Neural cell (in vitro differentiated cells): ENCODE measurements around the gene PGK1. TPM values are rescaled to one million over a fixed set of nuclear protein-coding genes. Genes with fewer than 3 reads are reported as not detected.
"Not testable (repeated sequence)": the region's sequence is repeated elsewhere in the genome, so short reads cannot be mapped to it uniquely, and the experiment has no call there.

Experiments used
- H2AFZ ChIP-seq: fragments of 200-600, 300-800 bp; sonication (generic), shearing (Covaris generic); 2 replicates; pipeline ENCODE4 v1.6.0; 2014; ENCODE audit warnings: low read depth, mild to moderate bottlenecking, antibody characterized with exemption, low read length, moderate library complexity
- H3F3A ChIP-seq: fragments of 200-600 bp; shearing (Covaris generic); 2 replicates; pipeline ENCODE4 v1.6.1; 2016; ENCODE audit warnings: mild to moderate bottlenecking, moderate library complexity, mixed read lengths, antibody characterized with exemption, low read length; ENCODE audit not compliant: insufficient read depth, poor library complexity, severe bottlenecking
- H3K27ac ChIP-seq: fragments of 200-600, 300-800 bp; sonication (generic), shearing (Covaris generic); 2 replicates; pipeline ENCODE4 v1.5.1; 2014; ENCODE audit warnings: mild to moderate bottlenecking, low read length, moderate library complexity
- H3K27me3 ChIP-seq: fragments of 300-800, 200-600 bp; sonication (generic), shearing (Covaris generic); 2 replicates; pipeline ENCODE4 v1.6.0; 2014; ENCODE audit warnings: mild to moderate bottlenecking, low read depth, low read length, moderate library complexity; ENCODE audit not compliant: insufficient read depth
- H3K36me3 ChIP-seq: fragments of 300-800, 200-600 bp; sonication (generic), shearing (Covaris generic); 2 replicates; pipeline ENCODE4 v1.5.1; 2014; ENCODE audit warnings: mild to moderate bottlenecking, antibody characterized with exemption, low read length, moderate library complexity; ENCODE audit not compliant: insufficient read depth
- H3K4me2 ChIP-seq: fragments of 300-800, 200-600 bp; sonication (generic), shearing (Covaris generic); 2 replicates; pipeline ENCODE4 v1.6.0; 2014; ENCODE audit warnings: mild to moderate bottlenecking, low read length
- H3K4me3 ChIP-seq: fragments of 300-800, 200-600 bp; sonication (generic), shearing (Covaris generic); 2 replicates; pipeline ENCODE4 v1.5.1; 2014; ENCODE audit warnings: mild to moderate bottlenecking, low read length, moderate library complexity
- H3K79me2 ChIP-seq: fragments of 200-600 bp; shearing (Covaris generic); replicated peaks from 2 replicates; pipeline ENCODE4 v1.6.0; 2014; ENCODE audit warnings: mild to moderate bottlenecking, low read length, moderate library complexity; ENCODE audit not compliant: insufficient read depth
- H3K9ac ChIP-seq: fragments of 300-800, 200-600 bp; sonication (generic), shearing (Covaris generic); 2 replicates; pipeline ENCODE4 v1.6.1; 2016; ENCODE audit warnings: mild to moderate bottlenecking, low read length, mixed read lengths
- H3K9me2 ChIP-seq: fragments of 200-600 bp; shearing (Covaris generic); 2 replicates; pipeline ENCODE4 v1.6.1; 2016; ENCODE audit warnings: mild to moderate bottlenecking, low read length, mixed read lengths; ENCODE audit not compliant: insufficient read depth
- H3K9me3 ChIP-seq: fragments of 200-600, 300-800 bp; sonication (generic), shearing (Covaris generic); 2 replicates; pipeline ENCODE4 v1.6.1; 2016; ENCODE audit warnings: mild to moderate bottlenecking, mixed run types, low read length, moderate library complexity, mixed read lengths
- H4K20me1 ChIP-seq: fragments of 200-600 bp; shearing (Covaris generic); 2 replicates; pipeline ENCODE4 v1.6.1; 2016; ENCODE audit warnings: mild to moderate bottlenecking, mixed run types; ENCODE audit not compliant: insufficient read depth
- CTCF ChIP-seq: fragments of 450-650 bp; IDR thresholded peaks from 2 replicates; pipeline ENCODE4 v1.5.1; 2014; ENCODE audit warnings: antibody characterized with exemption, mild to moderate bottlenecking, moderate library complexity; ENCODE audit not compliant: poor library complexity, severe bottlenecking
- EP300 ChIP-seq: fragments of 450-650 bp; conservative IDR thresholded peaks from 2 replicates; pipeline ENCODE4 v1.6.1; 2014; ENCODE audit warnings: antibody characterized with exemption, mild to moderate bottlenecking, moderate library complexity; ENCODE audit not compliant: poor library complexity, severe bottlenecking
- EZH2 ChIP-seq: fragments of 200-600, 300-800 bp; shearing (Covaris generic), sonication (generic); IDR thresholded peaks from 2 replicates; pipeline ENCODE4 v1.6.1; 2014; ENCODE audit warnings: antibody characterized with exemption, low read length, borderline replicate concordance, mild to moderate bottlenecking; ENCODE audit not compliant: insufficient read depth, poor library complexity, severe bottlenecking
- MXI1 ChIP-seq: fragments of 450-650 bp; conservative IDR thresholded peaks from 2 replicates; pipeline ENCODE4 v1.6.1; 2014; ENCODE audit warnings: antibody characterized with exemption, mild to moderate bottlenecking; ENCODE audit not compliant: poor library complexity, severe bottlenecking
- POLR2AphosphoS5 ChIP-seq: IDR thresholded peaks from 2 replicates; pipeline ENCODE4 v1.6.1; 2012
- RAD21 ChIP-seq: fragments of 450-650 bp; conservative IDR thresholded peaks from 2 replicates; pipeline ENCODE4 v1.6.1; 2014; ENCODE audit warnings: antibody characterized with exemption, mild to moderate bottlenecking, moderate library complexity
- SMC3 ChIP-seq: fragments of 450-650 bp; conservative IDR thresholded peaks from 2 replicates; pipeline ENCODE4 v1.6.1; 2014; ENCODE audit warnings: antibody characterized with exemption, mild to moderate bottlenecking, moderate library complexity; ENCODE audit not compliant: poor library complexity
- TAF1 ChIP-seq: IDR thresholded peaks from 2 replicates; pipeline ENCODE4 v1.6.1; 2012; ENCODE audit warnings: low read depth
- polyA plus RNA-seq: library from polyadenylated mRNA; depleted of rRNA; stranded (reverse); fragments of >200 nt; gene quantifications from 2 replicates; pipeline ENCODE4 v1.2.3, GENCODE V29; 2014
- TF ChIP-seq, protein P1 (sequence below): IDR thresholded peaks from 2 replicates; pipeline ENCODE4 v1.6.1; 2012; ENCODE audit warnings: borderline replicate concordance

PGK1 gene
- polyA plus RNA-seq, 1 donor from 2014 or later = 425 TPM

DNA sequence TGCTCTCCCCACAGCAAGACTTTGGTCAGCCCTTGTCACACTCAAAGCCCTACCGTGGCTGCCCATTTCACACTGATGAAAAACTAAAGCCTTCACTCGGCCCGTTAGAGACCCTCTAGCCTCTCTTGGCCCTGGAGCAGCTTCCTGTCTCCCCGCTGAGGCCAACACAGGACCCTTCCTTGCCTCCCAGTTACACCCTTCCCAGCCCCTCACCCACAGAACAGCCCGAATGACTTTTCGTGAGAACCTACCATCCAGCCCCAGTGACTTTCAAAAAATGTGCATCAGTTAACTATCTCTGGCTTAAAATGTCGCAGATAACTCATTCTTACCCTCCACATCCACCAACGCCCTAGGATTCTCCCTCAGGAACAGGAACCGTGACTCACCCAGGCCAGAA, 36.2 kb downstream of the PGK1 start:
- Histone ChIP-seq H3K27ac (no peak overlapping the region), H4K20me1 (no peaks in the 10 kb centered on the region), H3K4me2 (no peak overlapping the region), H3K9me3 (no peaks in the 10 kb centered on the region), H3K9me2 (no peaks in the 10 kb centered on the region), H3K27me3 (no peaks in the 10 kb centered on the region), H3K79me2 (peaks cover 2% of the 10 kb centered on the region), H3K36me3 (no peaks in the 10 kb centered on the region), H3K4me3 (peak overlapping the region; percentile 79), H3K9ac (no peak overlapping the region), H3F3A (no peaks in the 10 kb centered on the region), H2AFZ (no peak overlapping the region)
- TF ChIP-seq EZH2 = no peak
- no peak for TF ChIP-seq CTCF
- no peak for TF ChIP-seq MXI1
- TF ChIP-seq, protein P1, sequence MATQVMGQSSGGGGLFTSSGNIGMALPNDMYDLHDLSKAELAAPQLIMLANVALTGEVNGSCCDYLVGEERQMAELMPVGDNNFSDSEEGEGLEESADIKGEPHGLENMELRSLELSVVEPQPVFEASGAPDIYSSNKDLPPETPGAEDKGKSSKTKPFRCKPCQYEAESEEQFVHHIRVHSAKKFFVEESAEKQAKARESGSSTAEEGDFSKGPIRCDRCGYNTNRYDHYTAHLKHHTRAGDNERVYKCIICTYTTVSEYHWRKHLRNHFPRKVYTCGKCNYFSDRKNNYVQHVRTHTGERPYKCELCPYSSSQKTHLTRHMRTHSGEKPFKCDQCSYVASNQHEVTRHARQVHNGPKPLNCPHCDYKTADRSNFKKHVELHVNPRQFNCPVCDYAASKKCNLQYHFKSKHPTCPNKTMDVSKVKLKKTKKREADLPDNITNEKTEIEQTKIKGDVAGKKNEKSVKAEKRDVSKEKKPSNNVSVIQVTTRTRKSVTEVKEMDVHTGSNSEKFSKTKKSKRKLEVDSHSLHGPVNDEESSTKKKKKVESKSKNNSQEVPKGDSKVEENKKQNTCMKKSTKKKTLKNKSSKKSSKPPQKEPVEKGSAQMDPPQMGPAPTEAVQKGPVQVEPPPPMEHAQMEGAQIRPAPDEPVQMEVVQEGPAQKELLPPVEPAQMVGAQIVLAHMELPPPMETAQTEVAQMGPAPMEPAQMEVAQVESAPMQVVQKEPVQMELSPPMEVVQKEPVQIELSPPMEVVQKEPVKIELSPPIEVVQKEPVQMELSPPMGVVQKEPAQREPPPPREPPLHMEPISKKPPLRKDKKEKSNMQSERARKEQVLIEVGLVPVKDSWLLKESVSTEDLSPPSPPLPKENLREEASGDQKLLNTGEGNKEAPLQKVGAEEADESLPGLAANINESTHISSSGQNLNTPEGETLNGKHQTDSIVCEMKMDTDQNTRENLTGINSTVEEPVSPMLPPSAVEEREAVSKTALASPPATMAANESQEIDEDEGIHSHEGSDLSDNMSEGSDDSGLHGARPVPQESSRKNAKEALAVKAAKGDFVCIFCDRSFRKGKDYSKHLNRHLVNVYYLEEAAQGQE = no peak
- no peak for TF ChIP-seq POLR2AphosphoS5
- no peak for TF ChIP-seq TAF1
- no peak for TF ChIP-seq SMC3
- no peak for TF ChIP-seq RAD21
- TF ChIP-seq EP300 = no peak

GRCh38 chrX:78147002-78147540, 43.0 kb downstream of the PGK1 start:
- not testable (repeated sequence) for H3K79me2 ChIP-seq, H3F3A ChIP-seq, H2AFZ ChIP-seq, H3K27ac ChIP-seq, H3K27me3 ChIP-seq, H3K9me2 ChIP-seq, H3K36me3 ChIP-seq, H3K9me3 ChIP-seq, H3K4me3 ChIP-seq, H4K20me1 ChIP-seq, H3K9ac ChIP-seq, H3K4me2 ChIP-seq

DNA sequence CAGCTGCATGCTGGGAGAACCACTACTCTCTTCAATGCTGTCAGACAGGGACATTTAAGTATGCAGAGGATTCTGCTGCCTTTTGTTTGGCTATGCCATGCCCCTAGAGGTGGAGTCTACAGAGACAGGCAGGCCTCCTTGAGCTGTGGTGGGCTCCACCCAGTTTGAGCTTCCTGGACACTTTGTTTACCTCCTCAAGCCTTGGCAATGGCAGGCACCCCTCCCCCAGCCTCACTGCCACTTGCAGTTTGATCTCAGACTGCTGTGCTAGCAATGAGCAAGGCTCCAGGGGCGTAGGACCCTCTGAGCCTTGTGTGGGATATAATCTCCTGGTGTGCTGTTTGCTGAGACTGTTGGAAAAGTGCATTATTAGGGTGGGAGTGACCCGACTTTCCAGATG, 53.3 kb downstream of the PGK1 start:
- not testable (repeated sequence) for H3K79me2 ChIP-seq, H3K4me3 ChIP-seq, H3K4me2 ChIP-seq, H3K36me3 ChIP-seq, H3K27ac ChIP-seq, H3K9me3 ChIP-seq, H2AFZ ChIP-seq, H3K27me3 ChIP-seq, H4K20me1 ChIP-seq, H3K9ac ChIP-seq, H3F3A ChIP-seq, H3K9me2 ChIP-seq

DNA sequence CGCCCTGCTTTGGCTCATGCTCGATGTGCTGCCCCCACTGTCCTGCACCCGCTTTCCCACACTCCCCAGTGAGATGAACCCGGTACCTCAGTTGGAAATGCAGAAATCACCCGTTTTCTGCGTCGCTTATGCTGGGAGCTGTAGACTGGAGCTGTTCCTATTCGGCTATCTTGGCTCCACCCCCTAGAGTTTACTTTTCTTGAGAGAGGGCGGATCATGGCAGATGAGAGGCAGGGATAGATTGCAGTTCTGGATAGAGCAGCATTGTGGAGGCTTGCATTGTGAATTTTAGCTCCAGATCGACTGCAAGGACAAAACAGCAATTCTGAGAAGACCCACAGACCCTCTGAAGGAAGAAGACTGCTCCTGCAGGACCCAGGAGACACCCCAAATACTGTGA, 53.8 kb downstream of the PGK1 start:
- H2AFZ ChIP-seq, H3K27ac ChIP-seq, H3K79me2 ChIP-seq, H4K20me1 ChIP-seq, H3K9me2 ChIP-seq, H3K27me3 ChIP-seq, H3K36me3 ChIP-seq, H3F3A ChIP-seq, H3K9ac ChIP-seq, H3K4me3 ChIP-seq, H3K9me3 ChIP-seq, H3K4me2 ChIP-seq: not testable (repeated sequence)

DNA sequence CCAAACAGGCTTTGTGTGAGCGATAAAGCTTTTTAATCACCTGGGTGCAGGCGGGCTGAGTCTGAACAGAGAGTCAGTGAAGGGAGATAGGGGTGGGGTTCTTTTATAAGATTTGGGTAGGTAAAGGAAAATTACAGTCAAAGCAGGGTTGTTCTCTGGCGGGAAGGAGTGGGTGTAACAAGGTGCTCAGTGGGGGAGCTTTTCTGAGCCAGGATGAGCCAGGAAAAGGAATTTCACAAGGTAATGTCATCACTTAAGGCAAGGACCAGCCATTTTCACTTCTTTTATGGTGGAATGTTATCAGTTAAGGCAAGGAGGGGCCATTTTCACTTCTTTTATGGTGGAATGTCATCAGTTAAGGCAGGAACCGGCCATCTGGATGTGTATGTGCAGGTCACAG, 56.7 kb downstream of the PGK1 start:
- H3F3A ChIP-seq, H2AFZ ChIP-seq, H3K36me3 ChIP-seq, H3K4me3 ChIP-seq, H3K79me2 ChIP-seq, H3K9me2 ChIP-seq, H3K4me2 ChIP-seq, H4K20me1 ChIP-seq, H3K27ac ChIP-seq, H3K27me3 ChIP-seq, H3K9ac ChIP-seq, H3K9me3 ChIP-seq: not testable (repeated sequence)
